NCI-H2196 (cell line): ENCODE measurements around the gene ADSS1.

ENCODE experiments used
- DNase-seq: peaks from one replicate; lab custom pipeline; 2025; ENCODE audit not compliant: unreplicated experiment; lab: John Stamatoyannopoulos, UW

The ADSS1 gene

DNA sequence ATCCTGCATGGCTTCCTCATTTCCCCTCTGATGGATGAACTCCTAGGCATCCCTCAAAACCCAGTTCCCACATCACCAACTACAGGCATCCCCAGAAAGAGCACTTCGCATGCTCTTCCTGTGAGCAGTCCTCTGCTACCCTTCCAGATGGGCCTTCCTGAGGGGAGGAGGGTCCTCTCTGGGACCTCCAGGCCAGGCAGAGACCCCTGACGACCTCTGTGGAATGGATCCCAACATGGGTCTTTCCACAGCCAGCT is 69.6 kb downstream of the ADSS1 start:
- no peak for DNase-seq

DNA sequence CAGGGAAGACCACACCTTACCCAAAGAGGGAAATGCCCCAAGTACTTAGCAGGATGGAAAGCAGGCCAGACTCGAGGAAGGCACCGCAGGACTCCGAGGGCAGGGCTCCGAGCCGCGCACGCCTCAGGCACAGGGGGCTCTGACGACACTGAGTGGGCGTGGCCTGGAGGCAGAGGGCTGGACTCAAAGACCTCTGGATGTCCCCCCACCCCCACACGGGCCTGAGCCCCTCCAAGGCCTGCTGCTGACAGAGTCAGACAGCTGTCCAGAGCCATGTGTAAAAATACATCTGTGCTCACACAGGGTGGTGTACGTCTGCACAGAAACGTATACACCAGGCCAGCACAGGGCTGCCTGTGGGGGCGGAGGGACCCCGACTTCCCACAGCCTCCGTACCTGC is 70.1 kb downstream of the ADSS1 start:
- DNase-seq: no peak

DNA sequence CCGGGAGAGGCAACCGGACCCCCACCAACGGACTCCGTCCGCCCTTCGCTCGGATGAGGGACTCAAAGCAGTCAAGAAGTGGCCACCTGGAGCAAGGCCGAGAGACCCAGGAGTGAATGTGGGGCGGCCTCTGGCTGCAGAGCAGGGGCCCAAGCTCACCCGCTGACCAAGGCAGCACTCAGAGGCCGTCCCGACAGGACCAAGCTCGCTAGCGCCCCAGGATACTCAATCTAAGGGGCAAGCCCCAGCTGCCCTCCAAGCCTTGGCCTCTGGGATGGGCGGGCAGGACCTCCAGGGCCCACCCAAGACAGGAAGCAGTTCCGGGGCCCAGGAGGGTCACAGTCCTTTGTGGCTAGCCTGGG is 70.6 kb downstream of the ADSS1 start:
- no peak for DNase-seq

DNA sequence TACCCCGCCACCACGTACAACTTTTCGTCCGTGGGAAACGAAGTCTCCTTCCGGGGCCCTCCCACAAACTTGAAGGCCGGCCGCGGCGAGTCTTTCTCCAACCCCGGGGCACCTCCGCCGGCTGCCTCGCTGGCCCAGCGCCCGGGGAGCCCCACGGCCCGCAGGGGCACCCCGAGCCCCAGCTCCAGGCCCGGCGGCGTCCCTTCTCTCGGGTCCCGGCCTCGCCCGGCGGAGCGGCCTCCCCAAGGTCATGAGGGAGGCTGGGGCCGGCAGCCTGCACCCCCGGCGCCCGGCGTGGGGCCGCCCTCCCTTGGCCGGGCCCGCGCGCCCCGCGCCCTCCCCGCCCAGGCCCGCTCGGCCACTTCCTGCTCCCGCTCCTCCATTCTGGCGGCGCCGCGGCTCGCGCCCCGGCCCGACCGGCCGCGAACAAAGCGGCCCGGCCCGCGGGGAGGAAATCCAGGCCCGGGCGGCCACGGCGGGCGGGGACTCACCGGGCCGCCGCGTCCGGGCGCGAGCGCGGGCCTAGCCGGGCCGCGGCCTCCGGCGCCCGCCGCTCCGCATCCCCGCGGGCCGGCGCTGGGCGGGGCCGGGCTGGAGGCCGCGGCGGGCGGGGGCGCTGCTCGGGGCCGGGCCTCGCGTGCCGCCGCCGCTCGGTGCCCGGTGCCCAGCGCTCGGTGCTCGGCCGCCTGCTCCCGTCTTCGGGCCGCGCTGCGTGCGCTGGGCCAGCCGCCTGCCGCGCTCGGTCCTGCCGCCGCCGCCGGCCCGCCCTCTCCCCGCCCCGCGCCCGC is 71.2 kb downstream of the ADSS1 start, which contains the start of gene AKT1:
AKT1 (minus strand) TSS at position 756 of the 788 bp plus-strand sequence. CDS start 3,105 bp downstream, outside the sequence.
- peak; percentile 27 for DNase-seq

GRCh38 chr14:104795781-104796686 is 72.0 kb downstream of the ADSS1 start:
- no peak for DNase-seq

DNA sequence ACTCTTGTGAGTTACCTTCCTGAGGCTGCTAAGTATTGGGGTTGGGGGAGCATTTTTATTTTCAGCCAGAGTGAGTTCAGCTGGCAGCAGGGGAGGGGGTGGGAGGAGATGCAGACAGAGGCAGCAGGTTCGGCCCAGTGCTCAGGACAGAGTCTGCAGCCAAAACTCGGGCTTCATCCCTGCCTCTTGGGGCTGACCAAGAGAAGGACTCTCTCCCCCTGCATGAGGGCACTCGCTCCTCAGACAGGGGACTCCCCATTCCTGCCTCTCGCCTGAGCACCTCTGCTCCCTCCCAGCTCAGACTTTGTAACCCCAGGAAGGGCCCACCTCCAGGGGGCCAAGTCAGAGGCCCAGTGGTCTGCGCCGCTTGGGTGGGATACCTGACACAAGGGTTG is 72.7 kb downstream of the ADSS1 start:
- no peak for DNase-seq
